ENCODE measurements around the gene OR6K3. TPM values are rescaled to one million over a fixed set of nuclear protein-coding genes. Genes with fewer than 3 reads are reported as not detected.

The OR6K3 gene
- total and polyA plus RNA-seq, 2 of the 8 experiments (the other 6 are each of a cell fraction or from before 2014, with no cell fraction given): not detected

DNA sequence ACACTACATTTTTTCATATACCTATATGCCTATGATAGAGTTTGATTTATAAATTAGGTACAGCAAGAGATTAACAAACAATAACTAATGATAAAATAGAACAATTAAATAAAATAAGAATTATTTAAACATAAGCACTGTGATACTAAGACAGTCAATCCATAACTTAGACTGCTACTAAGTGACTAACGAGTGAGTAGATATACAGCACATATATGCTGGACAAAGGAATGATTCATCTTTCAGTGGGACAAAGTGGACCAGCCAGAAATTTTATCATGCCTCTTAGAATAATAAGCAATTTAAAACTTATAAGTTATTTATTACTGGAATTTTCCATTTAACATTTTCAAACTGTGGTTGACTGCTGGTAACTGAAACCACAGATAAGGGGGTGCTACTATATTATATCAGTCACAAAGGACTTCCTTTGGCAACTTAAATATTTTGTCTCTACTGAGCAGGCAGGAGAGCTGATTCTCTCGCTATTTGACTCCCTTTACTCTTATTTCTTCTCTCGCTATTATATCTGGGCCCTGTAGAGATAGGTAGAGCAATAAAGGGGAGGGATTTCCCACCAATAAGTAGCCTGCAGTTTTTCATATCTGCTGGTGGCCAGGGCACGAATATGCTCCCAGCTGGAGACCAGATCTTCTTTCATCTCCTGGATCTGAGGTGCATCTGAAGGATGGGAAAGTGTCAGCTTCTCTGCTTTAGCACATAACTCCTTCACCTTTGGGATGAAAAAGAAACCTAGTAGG, 44.8 kb downstream of the OR6K3 start (continued):
- TF ChIP-seq CTCF (IDR thresholded peaks at IDR 0.05; ENCODE audit: control extremely low read depth in 1 of 3, insufficient read depth in 1 of 3, low read depth in 1 of 3, low read length in 3 of 3): no peak
- TF ChIP-seq KDM5A (IDR thresholded peaks at IDR 0.05; ENCODE audit: low read length): no peak
- TF ChIP-seq SIN3A (conservative IDR thresholded peaks at IDR 0.05 in 1 of 2, IDR thresholded peaks at IDR 0.05 in 1 of 2; ENCODE audit: low read depth in 1 of 2, low read length in 2 of 2): no peak
- no peak for TF ChIP-seq JUND (IDR thresholded peaks at IDR 0.05; ENCODE audit: low read length)
- no peak for TF ChIP-seq NANOG (IDR thresholded peaks at IDR 0.05; ENCODE audit: insufficient read depth, low read depth, low read length, poor library complexity, severe bottlenecking)
- TF ChIP-seq TAF7 (optimal IDR thresholded peaks at IDR 0.05; ENCODE audit: borderline replicate concordance, low read depth, low read length): no peak
